ENCODE measurements around the gene KRTAP10-3. TPM values are rescaled to one million over a fixed set of nuclear protein-coding genes. Genes with fewer than 3 reads are reported as not detected.

KRTAP10-3 gene
- total and polyA plus RNA-seq, 2 donors (not counting 3 experiments of a cell fraction or from before 2014, with no cell fraction given) = not detected

DNA sequence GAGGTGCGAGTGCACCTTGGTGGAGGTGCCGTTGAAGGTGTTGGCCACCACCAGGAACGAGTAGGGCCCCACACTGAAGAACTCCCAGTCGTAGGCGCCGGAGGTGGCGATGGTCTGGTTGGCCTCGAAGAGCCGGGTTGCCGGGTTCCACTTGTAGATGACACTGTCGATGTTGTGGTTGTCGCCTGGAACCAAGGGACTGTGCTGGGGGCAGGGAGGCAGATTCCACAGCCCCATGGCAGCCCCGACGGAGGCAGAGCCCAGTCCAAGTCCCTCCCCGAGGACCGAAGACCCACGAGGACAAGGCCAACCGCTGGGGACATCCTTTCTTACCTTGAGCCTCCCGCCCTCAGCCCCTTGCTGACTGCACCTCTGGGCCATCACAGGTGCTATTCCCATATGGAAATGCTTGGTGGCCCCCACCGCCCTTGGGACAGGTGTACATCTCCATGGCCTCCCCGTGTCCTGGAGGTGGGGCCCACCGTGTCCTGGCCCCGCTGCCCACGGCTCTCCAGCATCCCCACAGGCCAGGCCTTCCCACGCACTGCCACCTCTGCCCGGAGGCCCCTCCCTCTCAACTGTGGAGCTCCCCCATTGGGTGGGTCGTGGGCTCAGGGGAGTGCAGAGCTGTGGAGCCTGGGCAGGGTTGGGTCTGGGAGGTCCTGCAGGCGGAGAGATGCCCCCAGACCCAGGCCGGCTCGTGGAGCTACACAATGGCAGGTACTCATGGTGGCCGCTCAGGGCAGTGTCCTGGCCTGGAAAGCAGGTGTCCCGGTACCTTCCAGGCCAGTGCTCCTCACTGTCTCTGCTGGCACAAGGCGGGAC, 36.5 kb downstream of the KRTAP10-3 start:
- intact Hi-C loops (cut with micrococcal nuclease) = no loop called here
- Histone ChIP-seq H3K27me3 (ENCODE audit: control insufficient read depth in 2 of 2, insufficient read depth in 2 of 2, low read length in 2 of 2) (no peaks in the 10 kb centered on the region), H3K4me3 (replicated peaks in 1 of 3; ENCODE audit: insufficient read depth in 1 of 3, low read depth in 1 of 3, low read length in 3 of 3) (no peak overlapping the region), H3K9me3 (replicated peaks; ENCODE audit: control insufficient read depth, insufficient read depth, low read length) (no peaks in the 10 kb centered on the region), H3K36me3 (ENCODE audit: control insufficient read depth in 2 of 2, extremely low read depth in 1 of 2, insufficient read depth in 2 of 2, low read length in 2 of 2) (no peaks in the 10 kb centered on the region), H3K4me2 (ENCODE audit: insufficient read depth, low read length) (no peak overlapping the region), H3K9ac (replicated peaks; ENCODE audit: extremely low read depth, insufficient read depth, low read length) (no peak overlapping the region), H3K27ac (ENCODE audit: insufficient read depth, low read depth, low read length) (no peak overlapping the region), H2AFZ (ENCODE audit: low read depth, low read length) (no peak overlapping the region), H3K79me2 (ENCODE audit: control insufficient read depth, insufficient read depth, low read length) (no peaks in the 10 kb centered on the region), H3K4me1 (ENCODE audit: control insufficient read depth, extremely low read depth, insufficient read depth, low read length) (no peaks in the 10 kb centered on the region), H4K20me1 (replicated peaks; ENCODE audit: control insufficient read depth, extremely low read depth, insufficient read depth, low read length) (no peaks in the 10 kb centered on the region), H3K9me1 (replicated peaks; ENCODE audit: control insufficient read depth, extremely low read depth, insufficient read depth, low read length) (no peaks in the 10 kb centered on the region)
- no peak for TF ChIP-seq POLR2AphosphoS5 (IDR thresholded peaks at IDR 0.05; ENCODE audit: insufficient read depth, low read depth, low read length)
- TF ChIP-seq, protein P1, sequence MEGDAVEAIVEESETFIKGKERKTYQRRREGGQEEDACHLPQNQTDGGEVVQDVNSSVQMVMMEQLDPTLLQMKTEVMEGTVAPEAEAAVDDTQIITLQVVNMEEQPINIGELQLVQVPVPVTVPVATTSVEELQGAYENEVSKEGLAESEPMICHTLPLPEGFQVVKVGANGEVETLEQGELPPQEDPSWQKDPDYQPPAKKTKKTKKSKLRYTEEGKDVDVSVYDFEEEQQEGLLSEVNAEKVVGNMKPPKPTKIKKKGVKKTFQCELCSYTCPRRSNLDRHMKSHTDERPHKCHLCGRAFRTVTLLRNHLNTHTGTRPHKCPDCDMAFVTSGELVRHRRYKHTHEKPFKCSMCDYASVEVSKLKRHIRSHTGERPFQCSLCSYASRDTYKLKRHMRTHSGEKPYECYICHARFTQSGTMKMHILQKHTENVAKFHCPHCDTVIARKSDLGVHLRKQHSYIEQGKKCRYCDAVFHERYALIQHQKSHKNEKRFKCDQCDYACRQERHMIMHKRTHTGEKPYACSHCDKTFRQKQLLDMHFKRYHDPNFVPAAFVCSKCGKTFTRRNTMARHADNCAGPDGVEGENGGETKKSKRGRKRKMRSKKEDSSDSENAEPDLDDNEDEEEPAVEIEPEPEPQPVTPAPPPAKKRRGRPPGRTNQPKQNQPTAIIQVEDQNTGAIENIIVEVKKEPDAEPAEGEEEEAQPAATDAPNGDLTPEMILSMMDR (IDR thresholded peaks at IDR 0.05; ENCODE audit: extremely low read depth in 1 of 2, insufficient read depth in 1 of 2, low read depth in 1 of 2, low read length in 2 of 2) = no peak
- TF ChIP-seq EZH2 (IDR thresholded peaks at IDR 0.05; ENCODE audit: borderline replicate concordance, low read depth, low read length, severe bottlenecking) = no peak
- no peak for TF ChIP-seq MYC (IDR thresholded peaks at IDR 0.05; ENCODE audit: low read depth, low read length)
- TF ChIP-seq, protein P2, sequence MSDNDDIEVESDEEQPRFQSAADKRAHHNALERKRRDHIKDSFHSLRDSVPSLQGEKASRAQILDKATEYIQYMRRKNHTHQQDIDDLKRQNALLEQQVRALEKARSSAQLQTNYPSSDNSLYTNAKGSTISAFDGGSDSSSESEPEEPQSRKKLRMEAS (IDR thresholded peaks at IDR 0.05; ENCODE audit: insufficient read depth, insufficient read length) = no peak
- no peak for TF ChIP-seq POLR2A (IDR thresholded peaks at IDR 0.05; ENCODE audit: low read depth, low read length)
- TF ChIP-seq FOS (IDR thresholded peaks at IDR 0.05; ENCODE audit: borderline replicate concordance, insufficient read depth, low read length) = no peak
- no peak for TF ChIP-seq JUN (IDR thresholded peaks at IDR 0.05; ENCODE audit: borderline replicate concordance, insufficient read depth, insufficient read length, low read depth)
- TF ChIP-seq GATA2 (IDR thresholded peaks at IDR 0.05; ENCODE audit: insufficient read depth, insufficient read length, low read depth, low read length) = no peak
- dilution Hi-C loops (cut with MboI; ENCODE audit: extremely low pct_ligation_motif_present, low sequenced_read_pairs) = no loop called here
- POLR2A ChIA-PET = no interaction called here
- CTCF ChIA-PET = no interaction called here
- BruUV-seq (replicated peaks) = no TSS peak
- FAIRE-seq = no peak
- DNase-seq (ENCODE audit: low read depth, low spot score) = no peak
